Astrocyte of the spinal cord (primary cell): ENCODE measurements around the gene CEP20.
A peak's percentile ranks its signal among the peaks of the same experiment; 100 is the strongest.
"Not testable (repeated sequence)": the region's sequence is repeated elsewhere in the genome, so short reads cannot be mapped to it uniquely, and the experiment has no call there.

Experiments
- DNase-seq: peaks from one replicate; pipeline ENCODE4 v3.0.0; 2011; ENCODE audit warnings: low read depth, low spot score
- H3K4me3 ChIP-seq: 2 replicates; pipeline ENCODE4 v1.5.1; 2011; ENCODE audit warnings: low read depth, mild to moderate bottlenecking, low read length, moderate library complexity
- CTCF ChIP-seq: IDR thresholded peaks from 2 replicates; pipeline ENCODE4 v1.5.1; 2012; ENCODE audit warnings: low read depth, mild to moderate bottlenecking, low read length, inconsistent platforms
- in situ Hi-C: cut with HindIII; loops from 2 replicates; pipeline ENCODE4 v1.10.0; 2017; ENCODE audit warnings: low sequenced_read_pairs

CEP20 gene, protein sequence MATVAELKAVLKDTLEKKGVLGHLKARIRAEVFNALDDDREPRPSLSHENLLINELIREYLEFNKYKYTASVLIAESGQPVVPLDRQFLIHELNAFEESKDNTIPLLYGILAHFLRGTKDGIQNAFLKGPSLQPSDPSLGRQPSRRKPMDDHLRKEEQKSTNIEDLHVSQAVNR

DNA sequence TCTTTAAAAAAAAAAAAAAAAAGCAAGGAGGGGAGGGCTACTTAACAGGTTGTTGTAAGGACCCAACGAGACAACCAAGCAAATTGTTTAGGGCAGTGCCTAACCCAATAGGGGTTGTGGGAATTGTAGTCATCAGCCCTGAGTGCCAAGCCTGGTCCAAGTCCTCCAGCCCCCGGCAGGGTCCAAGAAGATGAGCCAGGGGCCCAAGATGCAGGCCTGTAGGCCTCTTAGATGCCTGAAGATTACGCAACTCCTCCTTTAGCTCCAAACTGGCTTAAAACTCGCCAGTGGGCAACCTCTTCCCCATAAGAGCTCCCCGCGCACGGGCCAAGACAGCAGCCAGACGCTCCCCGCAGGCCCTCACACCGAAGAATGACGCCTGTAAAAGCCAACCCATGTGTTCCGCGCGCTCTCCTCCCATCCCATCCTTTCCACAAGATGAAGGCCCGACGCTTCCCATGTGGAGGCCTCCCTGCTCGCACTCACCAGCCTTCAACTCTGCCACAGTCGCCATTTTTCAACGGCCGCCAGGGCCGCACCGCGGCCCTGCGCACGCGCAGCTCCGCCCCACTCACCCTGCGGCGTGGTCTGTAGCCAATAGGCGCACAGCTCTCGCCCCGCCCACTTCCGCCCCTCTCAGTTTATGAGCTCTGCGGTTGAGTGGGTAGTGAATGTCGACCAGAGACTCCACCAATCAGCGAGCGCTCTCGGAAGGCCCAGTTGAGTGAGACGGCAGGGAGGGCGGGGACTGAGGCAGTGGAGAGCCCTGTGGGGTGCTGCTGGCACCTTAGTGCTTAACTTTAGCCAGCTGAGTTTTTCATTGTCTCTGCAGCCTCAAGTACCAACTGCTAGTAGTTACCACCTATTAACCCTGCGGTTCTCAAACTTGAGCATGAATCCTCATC, at the start of gene CEP20:
TSS of gene CEP20 (minus strand) at position 532 of the 905 bp plus-strand sequence. CDS start at position 514, 18 bp downstream.
- H3K4me3 ChIP-seq, result peak within 1 kb of the TSS; percentile 69
- TF ChIP-seq CTCF, result no peak
- in situ Hi-C loops, result loop anchor here (25.0 kb wide), 1 partner anchor 99 kb away; no protein-coding TSS in a partner anchor
- DNase-seq, result peak; percentile 99

DNA sequence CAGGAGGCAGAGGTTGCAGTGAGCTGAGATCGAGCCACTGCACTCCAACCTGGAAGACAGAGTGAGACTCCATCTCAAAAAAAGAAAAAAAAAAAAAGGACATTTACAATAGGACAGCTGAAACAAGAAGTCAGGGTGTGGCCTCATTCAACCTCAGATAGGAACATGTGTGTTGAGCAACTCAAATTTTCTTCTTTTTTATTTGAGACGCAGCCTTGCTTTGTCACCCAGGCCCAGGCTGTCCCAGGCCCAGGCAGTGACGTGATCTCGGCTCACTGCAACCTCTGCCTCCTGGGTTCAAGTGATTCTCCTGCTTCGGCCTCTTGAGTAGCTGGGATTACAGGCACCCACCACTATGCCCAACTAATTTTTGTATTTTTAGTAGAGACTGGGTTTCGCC, 48.4 kb upstream of the CEP20 start:
- H3K4me3 ChIP-seq, DNase-seq: not testable (repeated sequence)

DNA sequence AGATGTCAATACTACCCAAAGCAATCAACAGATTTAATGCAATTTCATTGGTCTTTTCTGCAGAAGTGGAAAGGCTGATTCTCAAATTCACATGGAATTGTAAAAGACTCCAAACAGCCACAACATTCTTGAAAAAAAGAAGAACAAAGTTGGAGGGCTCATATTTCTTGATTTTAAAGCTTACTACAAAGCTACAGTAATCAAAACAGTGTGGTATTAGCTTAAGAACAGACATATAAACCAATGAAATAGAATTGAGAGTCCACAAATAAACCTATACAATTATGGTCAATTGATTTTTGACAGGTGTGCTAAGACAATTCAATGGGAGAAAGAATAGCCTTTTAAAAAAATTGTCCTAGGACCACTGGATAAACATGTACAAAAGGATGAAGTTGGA, 46.6 kb upstream of the CEP20 start:
- DNase-seq, result no peak
- no peak for TF ChIP-seq CTCF
- in situ Hi-C loops, result no loop called here
- H3K4me3 ChIP-seq, result no peak overlapping the region

More for the DNA sequence above, 48.4 kb upstream of the CEP20 start:
- in situ Hi-C loops, result not testable (repeated sequence)

DNA sequence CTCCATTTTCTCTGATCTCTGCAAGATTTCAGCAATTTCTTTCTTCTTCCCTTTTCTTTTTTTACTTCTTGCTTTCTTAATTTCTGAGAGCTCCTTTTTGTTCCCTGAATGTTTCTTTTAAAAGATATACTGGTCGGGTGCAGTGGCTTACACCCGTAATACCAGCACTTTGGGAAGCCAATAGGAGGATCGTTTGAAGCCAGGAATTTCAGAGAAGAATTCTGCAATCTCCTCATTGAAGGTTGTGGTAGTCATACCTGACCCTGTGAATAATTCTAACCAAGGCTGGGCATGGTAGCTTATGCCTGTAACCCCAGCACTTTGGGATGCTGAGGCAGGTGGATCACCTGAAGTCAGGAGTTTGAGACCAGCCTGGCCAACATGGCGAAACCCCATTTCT, 45.4 kb upstream of the CEP20 start:
- in situ Hi-C loops, result no loop called here
- H3K4me3 ChIP-seq, result no peak overlapping the region
- no peak for DNase-seq
- no peak for TF ChIP-seq CTCF

GRCh38 chr16:15932939-15933338, 44.5 kb upstream of the CEP20 start:
- in situ Hi-C loops, result no loop called here
- DNase-seq, result no peak
- H3K4me3 ChIP-seq, result no peak overlapping the region
- no peak for TF ChIP-seq CTCF

DNA sequence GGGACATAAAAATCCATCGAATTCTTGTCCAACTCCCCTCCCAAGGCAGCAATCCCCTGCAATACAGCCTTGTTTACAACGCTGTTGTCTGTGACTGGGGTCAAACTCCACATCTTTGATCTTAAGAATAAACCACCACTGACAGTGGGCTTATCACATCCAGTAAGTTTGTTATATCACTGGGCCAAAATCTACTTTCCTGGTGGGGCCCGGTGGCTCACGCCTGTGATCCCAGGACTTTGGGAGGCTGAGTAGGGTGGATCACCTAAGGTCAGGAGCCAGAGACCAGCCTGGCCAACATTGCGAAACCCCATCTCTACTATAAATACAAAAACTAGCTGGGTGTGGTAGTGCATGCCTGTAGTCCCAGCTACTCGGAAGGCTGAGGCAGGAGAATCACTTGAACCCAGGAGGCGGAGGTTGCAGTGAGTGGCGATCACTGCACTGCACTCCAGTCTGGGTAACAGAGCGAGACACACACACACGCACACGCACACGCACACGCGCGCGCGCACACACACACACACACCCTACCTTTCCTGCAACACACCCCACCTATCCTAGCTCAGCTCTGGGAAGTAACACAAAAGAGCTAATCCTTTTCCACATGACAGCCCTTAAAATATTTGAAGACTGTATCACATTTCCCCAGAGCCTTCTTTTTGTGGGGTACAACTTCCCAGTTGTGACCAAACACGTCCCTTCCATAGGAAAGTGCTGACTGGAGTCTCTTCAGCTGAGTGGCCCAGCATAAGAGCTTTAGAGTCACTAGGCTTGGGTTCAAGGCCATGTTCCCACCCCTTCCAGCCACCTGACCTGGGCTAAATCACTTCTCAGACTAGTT, 40.1 kb upstream of the CEP20 start:
- in situ Hi-C loops, result no loop called here
- no peak overlapping the region for H3K4me3 ChIP-seq
- DNase-seq, result no peak
- TF ChIP-seq CTCF, result no peak
